Hepatocyte (in vitro differentiated cells): ENCODE data around the gene BLID. TPM values are rescaled to one million over a fixed set of nuclear protein-coding genes. Genes with fewer than 3 reads are reported as not detected.

ENCODE experiments used
- DNase-seq: peaks from one replicate; pipeline ENCODE4 v3.0.0-alpha.2; 2016; ENCODE audit warnings: low spot score
- H2AFZ ChIP-seq: fragments of 200-600 bp; sonication (generic); 2 replicates; pipeline ENCODE4 v1.6.0; 2016; ENCODE audit warnings: antibody characterized with exemption, mild to moderate bottlenecking
- H3K27ac ChIP-seq: fragments of 200-600 bp; sonication (generic); 2 replicates; pipeline ENCODE4 v1.5.1; 2016; ENCODE audit warnings: mild to moderate bottlenecking
- H3K27me3 ChIP-seq: fragments of 200-600 bp; sonication (generic); 2 replicates; pipeline ENCODE4 v1.6.1; 2016
- H3K36me3 ChIP-seq: fragments of 200-600 bp; sonication (generic); replicated peaks from 2 replicates; pipeline ENCODE4 v1.5.1; 2016; ENCODE audit warnings: low read depth; ENCODE audit not compliant: insufficient read depth
- H3K4me1 ChIP-seq: fragments of 200-600 bp; sonication (generic); 2 replicates; pipeline ENCODE4 v1.5.1; 2016; ENCODE audit warnings: mild to moderate bottlenecking, moderate library complexity; ENCODE audit not compliant: insufficient read depth
- H3K4me2 ChIP-seq: fragments of 200-600 bp; sonication (generic); 2 replicates; pipeline ENCODE4 v1.6.0; 2016
- H3K4me3 ChIP-seq: fragments of 200-600 bp; sonication (generic); 2 replicates; pipeline ENCODE4 v1.5.1; 2016; ENCODE audit warnings: mild to moderate bottlenecking
- H3K79me2 ChIP-seq: fragments of 200-600 bp; sonication (generic); 2 replicates; pipeline ENCODE4 v1.6.0; 2017; ENCODE audit warnings: mild to moderate bottlenecking
- H3K9me2 ChIP-seq: fragments of 200-600 bp; sonication (generic); replicated peaks from 2 replicates; pipeline ENCODE4 v1.6.0; 2017; ENCODE audit warnings: mild to moderate bottlenecking; ENCODE audit not compliant: insufficient read depth
- H3K9me3 ChIP-seq: fragments of 200-600 bp; sonication (generic); 2 replicates; pipeline ENCODE4 v1.5.1; 2016; ENCODE audit warnings: low read depth, mild to moderate bottlenecking
- H4K20me1 ChIP-seq: fragments of 200-600 bp; sonication (generic); 2 replicates; pipeline ENCODE4 v1.6.0; 2016; ENCODE audit warnings: mild to moderate bottlenecking; ENCODE audit not compliant: insufficient read depth, poor library complexity, severe bottlenecking
- CTCF ChIP-seq: fragments of 200-600 bp; sonication (generic); IDR thresholded peaks from 2 replicates; pipeline ENCODE4 v1.5.1; 2016; ENCODE audit warnings: antibody characterized with exemption, mild to moderate bottlenecking; ENCODE audit not compliant: poor library complexity
- EZH2 ChIP-seq: fragments of 200-600 bp; sonication (generic); IDR thresholded peaks from 2 replicates; pipeline ENCODE4 v1.6.1; 2016; ENCODE audit warnings: antibody characterized with exemption, mild to moderate bottlenecking, borderline replicate concordance
- EZH2phosphoT487 ChIP-seq: fragments of 200-600 bp; sonication (generic); IDR thresholded peaks from one replicate; pipeline ENCODE4 v1.6.1; 2018; ENCODE audit warnings: antibody characterized with exemption, mild to moderate bottlenecking, low read depth, moderate library complexity; ENCODE audit not compliant: unreplicated experiment, severe bottlenecking
- WGBS: methylation state at CpG from one replicate; pipeline ENCODE4 v1.1.6; 2016; ENCODE audit warnings: low lambda C conversion rate; ENCODE audit errors: missing lambda C conversion rate; 5-methylcytosine and 5-hydroxymethylcytosine counted together
- polyA plus RNA-seq: library from polyadenylated mRNA; unstranded; fragments of >200 nt; fragmentation: Nextera tagmentation; extraction: Ambion mirVana; gene quantifications from 2 replicates; pipeline ENCODE4 v1.2.1, GENCODE V29; 2016
- total RNA-seq: library from RNA; depleted of rRNA; stranded (reverse); fragments of >200 nt; gene quantifications from 2 replicates; pipeline ENCODE4 v1.2.3, GENCODE V29; 2014

The BLID gene
- total and polyA plus RNA-seq, 2 experiments from 2014 or later: 0.41 to 2.3 TPM

- peak overlapping the region; percentile 70 for H3K4me2 ChIP-seq
- H3K4me1 ChIP-seq: no peaks in the 10 kb centered on the region
- no peak overlapping the region for H2AFZ ChIP-seq
- peaks cover 4% of the 10 kb centered on the region for H4K20me1 ChIP-seq
- no peaks in the 10 kb centered on the region for H3K9me2 ChIP-seq
- H3K27me3 ChIP-seq: peaks cover 13% of the 10 kb centered on the region
- DNase-seq: no peak
- H3K79me2 ChIP-seq: peaks cover 96% of the 10 kb centered on the region
- TF ChIP-seq EZH2phosphoT487: no peak
- TF ChIP-seq CTCF: no peak
- no peak for TF ChIP-seq EZH2
- peak overlapping the region; percentile 70 for H3K4me3 ChIP-seq
- no peaks in the 10 kb centered on the region for H3K36me3 ChIP-seq
- no peaks in the 10 kb centered on the region for H3K9me3 ChIP-seq
- 71% methylated on average over 12 of the region's 12 CpGs for WGBS
- peak overlapping the region; percentile 92 for H3K27ac ChIP-seq
These were observed 19.5 kb downstream of the BLID start for GRCh38 chr11:122096272-122097112.

- peak overlapping the region; percentile 70 for H3K4me3 ChIP-seq
- peak overlapping the region; percentile 70 for H3K4me2 ChIP-seq
- peaks cover 8% of the 10 kb centered on the region for H4K20me1 ChIP-seq
- H3K79me2 ChIP-seq: peaks cover 96% of the 10 kb centered on the region
- no peak for DNase-seq
- peaks cover 13% of the 10 kb centered on the region for H3K27me3 ChIP-seq
- peaks cover 6% of the 10 kb centered on the region for H3K36me3 ChIP-seq
- 65% methylated on average over 12 of the region's 12 CpGs for WGBS
- peak overlapping the region; percentile 92 for H3K27ac ChIP-seq
- no peaks in the 10 kb centered on the region for H3K4me1 ChIP-seq
- H3K9me3 ChIP-seq: no peaks in the 10 kb centered on the region
- TF ChIP-seq EZH2phosphoT487 (no peak), EZH2 (no peak), CTCF (no peak)
- H2AFZ ChIP-seq: no peak overlapping the region
- no peaks in the 10 kb centered on the region for H3K9me2 ChIP-seq
These were observed 20.2 kb downstream of the BLID start for GRCh38 chr11:122095681-122096262.

- peaks cover 99% of the 10 kb centered on the region for H3K79me2 ChIP-seq
- 79% methylated on average over 4 of the region's 4 CpGs for WGBS
- peak overlapping the region; percentile 70 for H3K4me2 ChIP-seq
- no peaks in the 10 kb centered on the region for H3K4me1 ChIP-seq
- H3K27ac ChIP-seq: peak overlapping the region; percentile 92
- no peak overlapping the region for H2AFZ ChIP-seq
- no peak overlapping the region for H3K4me3 ChIP-seq
- no peak for TF ChIP-seq EZH2
- no peak for TF ChIP-seq CTCF
- no peak for TF ChIP-seq EZH2phosphoT487
- peaks cover 9% of the 10 kb centered on the region for H3K27me3 ChIP-seq
- H3K9me3 ChIP-seq: no peaks in the 10 kb centered on the region
- no peaks in the 10 kb centered on the region for H3K9me2 ChIP-seq
- H3K36me3 ChIP-seq: peaks cover 12% of the 10 kb centered on the region
- peaks cover 15% of the 10 kb centered on the region for H4K20me1 ChIP-seq
- no peak for DNase-seq
These were observed 21.2 kb downstream of the BLID start for GRCh38 chr11:122094836-122095235.
